DMS53 treated with DMSO at 0.1 percent for 48 hours (cell line): ENCODE measurements around the gene FGF19.

Experiments
- DNase-seq: peaks from one replicate; lab custom pipeline; 2025; ENCODE audit not compliant: unreplicated experiment; lab: John Stamatoyannopoulos, UW

FGF19 gene

GRCh38 chr11:69674267-69674885 lies 29.4 kb downstream of the FGF19 start:
- DNase-seq, result no peak

GRCh38 chr11:69671734-69672465 lies 31.9 kb downstream of the FGF19 start:
- no peak for DNase-seq

- peak; percentile 90 for DNase-seq
These were observed 33.5 kb downstream of the FGF19 start for GRCh38 chr11:69670158-69670845.

- no peak for DNase-seq
These were observed 34.3 kb downstream of the FGF19 start for GRCh38 chr11:69669486-69669885.

- no peak for DNase-seq
These were observed 35.9 kb downstream of the FGF19 start for GRCh38 chr11:69667619-69668604.

GRCh38 chr11:69666752-69667536 lies 36.9 kb downstream of the FGF19 start:
- DNase-seq, result no peak

GRCh38 chr11:69666261-69666660 lies 37.6 kb downstream of the FGF19 start:
- DNase-seq, result no peak

GRCh38 chr11:69665669-69666068 lies 38.2 kb downstream of the FGF19 start:
- DNase-seq, result no peak

GRCh38 chr11:69664901-69665300 lies 38.9 kb downstream of the FGF19 start:
- no peak for DNase-seq

- DNase-seq, result no peak
These were observed 39.6 kb downstream of the FGF19 start for GRCh38 chr11:69664103-69664775.

GRCh38 chr11:69663326-69663725 lies 40.5 kb downstream of the FGF19 start:
- no peak for DNase-seq

- no peak for DNase-seq
These were observed 41.0 kb downstream of the FGF19 start for GRCh38 chr11:69662806-69663205.

GRCh38 chr11:69662021-69662698 lies 41.7 kb downstream of the FGF19 start:
- DNase-seq, result no peak

- DNase-seq, result no peak
These were observed 42.5 kb downstream of the FGF19 start for GRCh38 chr11:69661413-69661715.

- no peak for DNase-seq
These were observed 43.8 kb downstream of the FGF19 start for GRCh38 chr11:69660001-69660500.

- DNase-seq, result no peak
These were observed 44.2 kb downstream of the FGF19 start for GRCh38 chr11:69659591-69659990.

GRCh38 chr11:69658626-69659450 lies 45.0 kb downstream of the FGF19 start:
- DNase-seq, result no peak

- no peak for DNase-seq
These were observed 45.8 kb downstream of the FGF19 start for GRCh38 chr11:69657911-69658625.
